Pancreas (tissue), 10 donors: ENCODE results near the gene TBC1D13. TPM values are rescaled to one million over a fixed set of nuclear protein-coding genes. Genes with fewer than 3 reads are reported as not detected.

ENCODE experiments used
- ATAC-seq, 4 donors: fragments of 200-7000 bp; cut with Tn5 transposase; one replicate each; pipeline versions ENCODE4 v1.8.0 to v1.9.1; 2020; ENCODE audit warnings: mild to moderate bottlenecking in 4 of 4, moderate library complexity in 4 of 4
- DNase-seq, 6 donors: peaks; one replicate each; pipeline ENCODE4 v3.0.0-alpha.2; 2020
- FAIRE-seq: peaks from 2 replicates; lab custom pipeline; 2012; peaks lifted over from hg19 to GRCh38; lab: Jason Lieb, UNC
- H3K27ac ChIP-seq, 4 donors: fragments of 200-600 bp; sonication (generic); 1 replicate in 3 of 4; 2 replicates in 1 of 4; pipeline versions ENCODE4 v1.5.0 to v1.8.0; 2020
- H3K27me3 ChIP-seq, 4 donors: fragments of 200-600 bp; one replicate each; pipeline ENCODE4 v1.8.0; 2021
- H3K36me3 ChIP-seq, 3 donors: fragments of 200-600 bp; sonication (generic) in 1 of 3; one replicate each; pipeline versions ENCODE4 v1.5.0 to v1.8.0; 2020 to 2021
- H3K4me1 ChIP-seq, 3 donors: fragments of 200-600 bp; one replicate each; pipeline ENCODE4 v1.8.0; 2021
- H3K4me3 ChIP-seq, 4 donors: fragments of 200-600 bp; sonication (generic) in 2 of 4; one replicate each; pipeline versions ENCODE4 v1.5.0 to v1.8.0; 2020 to 2021
- H3K9me3 ChIP-seq, 4 donors: fragments of 200-600 bp; one replicate each; pipeline ENCODE4 v1.8.0; 2021
- CTCF ChIP-seq, 4 donors: fragments of 200-600 bp; sonication (generic) in 3 of 4; IDR thresholded peaks; one replicate each; pipeline versions ENCODE4 v1.5.0 to v1.8.0; 2021; ENCODE audit warnings: antibody characterized with exemption in 4 of 4
- WGBS, 2 donors: extraction: QIAGEN DNeasy Blood & Tissue Kit; methylation state at CpG; one replicate each; pipeline ENCODE4 v1.1.7; 2013; 5-methylcytosine and 5-hydroxymethylcytosine counted together
- intact Hi-C, 3 donors: fragments of 100-400 bp; cut with DNase I; formaldehyde crosslinking; loops; one replicate each; pipeline versions ENCODE4 v1.11.1 to v1.14.2; 2022
- polyA plus RNA-seq, 2 donors: library from polyadenylated mRNA; stranded (reverse); fragments of 200-250 nt; gene quantifications; one replicate each; pipeline ENCODE4 v1.2.3, GENCODE V29; 2013
- total RNA-seq, 6 donors: library from RNA; stranded (reverse); fragmentation: NEBNext Ultra II Directional in 4 of 6; extraction: Animal tissue kit (Norgen Biotek cat#: 25700) in 4 of 6; gene quantifications; one replicate each; pipeline versions ENCODE4 v1.2.1 to v1.2.4, GENCODE V29; 2021 to 2023
- donor health status: healthy with polysubstance abuse.
- donor health status: DM: no; HTN: no; CAD: no; lungs with moderate emphysema.
- donor health status: DM: no; HTN: no; CAD: no.
- donor health status: control.
- donor health status: control.
- donor health status: Bipolar disorder and iron deficiency.
- donor health status: DM: yes; HTN: yes; CAD: no.
- donor health status: DM: no; HTN: no; CAD: no.
- donor health status: DM: no; HTN: no; CAD: no.
- donor health status: DM: yes; HTN: yes; CAD: no.

Gene TBC1D13
- total and polyA plus RNA-seq, 8 donors: 10.9 to 18.5 (median 13.9) TPM

GRCh38 chr9:128809036-128809599 is 22.1 kb downstream of the TBC1D13 start:
- Histone ChIP-seq H3K27me3 (no peaks in the 10 kb centered on the region), H3K4me3 (no peak overlapping the region), H3K36me3 (peaks cover 0 to 18% (median 7%) of the 10 kb centered on the region in 3 donors), H3K9me3 (no peaks in the 10 kb centered on the region), H3K27ac (no peak overlapping the region), H3K4me1 (no peaks in the 10 kb centered on the region)
- ATAC-seq (no peak), FAIRE-seq (no peak), DNase-seq (peak in 1 of 6 donors; percentile 52)
- TF ChIP-seq CTCF (IDR thresholded peaks at IDR 0.05): no peak
- WGBS, 2 donors: 94 to 96% methylated on average over 12 of the region's 12 CpGs
- intact Hi-C loops: no loop called here

- ATAC-seq (peak in 1 of 4 donors; percentile 11), FAIRE-seq (no peak), DNase-seq (no peak)
- no peak overlapping the region for H3K27ac ChIP-seq
- no peak for TF ChIP-seq CTCF (IDR thresholded peaks at IDR 0.05)
- no peak overlapping the region for H3K4me3 ChIP-seq
- H3K9me3 ChIP-seq: no peaks in the 10 kb centered on the region
- WGBS, 2 donors: 67 to 69% methylated on average over 2 of the region's 2 CpGs
- H3K4me1 ChIP-seq: no peaks in the 10 kb centered on the region
- H3K36me3 ChIP-seq: peaks cover 0 to 17% (median 7%) of the 10 kb centered on the region in 3 donors
- intact Hi-C loops: no loop called here
- H3K27me3 ChIP-seq: no peaks in the 10 kb centered on the region
Observed at GRCh38 chr9:128809831-128810230, 22.8 kb downstream of the TBC1D13 start.

- intact Hi-C loops: no loop called here
- no peak for TF ChIP-seq CTCF (IDR thresholded peaks at IDR 0.05)
- H3K9me3 ChIP-seq: no peaks in the 10 kb centered on the region
- no peak for DNase-seq
- H3K27ac ChIP-seq: no peak overlapping the region
- no peaks in the 10 kb centered on the region for H3K27me3 ChIP-seq
- H3K4me3 ChIP-seq: no peak overlapping the region
- no peak for FAIRE-seq
- WGBS, 2 donors: 60 to 62% methylated on average over 5 of the region's 5 CpGs
- H3K4me1 ChIP-seq: no peaks in the 10 kb centered on the region
- no peak for ATAC-seq
- H3K36me3 ChIP-seq: peaks cover 0 to 12% (median 6%) of the 10 kb centered on the region in 3 donors
Observed at GRCh38 chr9:128810873-128811272, 23.8 kb downstream of the TBC1D13 start.

- Histone ChIP-seq H3K36me3 (peaks cover 0 to 8% (median 0%) of the 10 kb centered on the region in 3 donors), H3K4me1 (peaks cover 0 to 8% (median 0%) of the 10 kb centered on the region in 3 donors), H3K27ac (peak within 1 kb of the TSS; percentile 56 to 77 (median 66)), H3K4me3 (peak within 1 kb of the TSS; percentile 47 to 72 (median 60)), H3K9me3 (no peaks in the 10 kb centered on the region), H3K27me3 (no peaks in the 10 kb centered on the region)
- DNase-seq (peak; percentile 95 to 99 (median 98)), ATAC-seq (peak; percentile 94 to 99 (median 96)), FAIRE-seq (no peak)
- WGBS, 2 donors: 0 to 1% methylated on average over 55 to 70 of the region's 70 CpGs
- peak; percentile 96 to 98 (median 97) for TF ChIP-seq CTCF (IDR thresholded peaks at IDR 0.05)
- intact Hi-C loops: no loop called here
Observed at GRCh38 chr9:128818099-128818838, 31.2 kb downstream of the TBC1D13 start, which contains the start of gene ENDOG. TSS of gene ENDOG (plus strand) at chr9:128818500. CDS start at chr9:128818685, 185 bp downstream.
